ENCODE measurements around the gene PLXND1. TPM values are rescaled to one million over a fixed set of nuclear protein-coding genes. Genes with fewer than 3 reads are reported as not detected.

PLXND1 gene
- total RNA-seq, 1 experiment from 2014 or later, result 28.5 TPM

GRCh38 chr3:129587566-129588210 lies 18.8 kb downstream of the PLXND1 start:
- no peak for DNase-seq (ENCODE audit: low read depth)

- DNase-seq (ENCODE audit: low read depth), result no peak
These were observed 19.6 kb downstream of the PLXND1 start for GRCh38 chr3:129586746-129587430.

- no peak for DNase-seq (ENCODE audit: low read depth)
These were observed 20.4 kb downstream of the PLXND1 start for GRCh38 chr3:129585949-129586657.

- no peak for DNase-seq (ENCODE audit: low read depth)
These were observed 21.8 kb downstream of the PLXND1 start for GRCh38 chr3:129584631-129585030.

GRCh38 chr3:129583289-129583688 lies 23.2 kb downstream of the PLXND1 start:
- no peak for DNase-seq (ENCODE audit: low read depth)

- DNase-seq (ENCODE audit: low read depth), result no peak
These were observed 23.7 kb downstream of the PLXND1 start for GRCh38 chr3:129582799-129583198.

GRCh38 chr3:129581623-129582022 lies 24.9 kb downstream of the PLXND1 start:
- DNase-seq (ENCODE audit: low read depth), result no peak

GRCh38 chr3:129579991-129580390 lies 26.5 kb downstream of the PLXND1 start:
- no peak for DNase-seq (ENCODE audit: low read depth)

- DNase-seq (ENCODE audit: low read depth), result no peak
These were observed 28.3 kb downstream of the PLXND1 start for GRCh38 chr3:129577925-129578786.

- DNase-seq (ENCODE audit: low read depth), result no peak
These were observed 29.1 kb downstream of the PLXND1 start for GRCh38 chr3:129577366-129577765.

GRCh38 chr3:129576514-129577352 lies 29.7 kb downstream of the PLXND1 start:
- no peak for DNase-seq (ENCODE audit: low read depth)

GRCh38 chr3:129575997-129576384 lies 30.5 kb downstream of the PLXND1 start:
- DNase-seq (ENCODE audit: low read depth), result no peak

- DNase-seq (ENCODE audit: low read depth), result no peak
These were observed 31.1 kb downstream of the PLXND1 start for GRCh38 chr3:129575233-129575996.

GRCh38 chr3:129574206-129574605 lies 32.3 kb downstream of the PLXND1 start:
- DNase-seq (ENCODE audit: low read depth), result no peak

GRCh38 chr3:129573493-129573892 lies 33.0 kb downstream of the PLXND1 start:
- DNase-seq (ENCODE audit: low read depth), result no peak

- DNase-seq (ENCODE audit: low read depth), result no peak
These were observed 33.9 kb downstream of the PLXND1 start for GRCh38 chr3:129572603-129573002.

GRCh38 chr3:129571605-129572547 lies 34.6 kb downstream of the PLXND1 start:
- DNase-seq (ENCODE audit: low read depth), result no peak

GRCh38 chr3:129569856-129570255 lies 36.6 kb downstream of the PLXND1 start:
- no peak for DNase-seq (ENCODE audit: low read depth)

GRCh38 chr3:129567939-129568338 lies 38.5 kb downstream of the PLXND1 start:
- no peak for DNase-seq (ENCODE audit: low read depth)

All from HT1080 (cell line).